HepG2 (cell line): ENCODE data around the gene SHC1. TPM values are rescaled to one million over a fixed set of nuclear protein-coding genes. Genes with fewer than 3 reads are reported as not detected.

Source experiments
- BCLAF1 ChIP-seq: fragments of 450-650 bp; IDR thresholded peaks from 2 replicates; pipeline ENCODE4 v1.6.1; 2017; ENCODE audit warnings: mild to moderate bottlenecking
- CREM ChIP-seq, 2 experiments: sonication (generic) in 1 of 2; formaldehyde crosslinking in 1 of 2; IDR thresholded peaks; 2 replicates each; pipeline versions ENCODE4 v1.4.0 to v1.6.1; 2016 to 2020; ENCODE audit warnings: antibody characterized with exemption in 1 of 2, mild to moderate bottlenecking in 1 of 2, missing genetic modification reagents in 1 of 2
- DPF2 ChIP-seq: sonication (generic); formaldehyde crosslinking; IDR thresholded peaks from 2 replicates; pipeline ENCODE4 v1.4.0; 2020; ENCODE audit warnings: mild to moderate bottlenecking, low read depth, missing genetic modification reagents, borderline replicate concordance
- EED ChIP-seq: sonication (generic); formaldehyde crosslinking; IDR thresholded peaks from 2 replicates; pipeline ENCODE4 v1.5.0; 2020; ENCODE audit warnings: mild to moderate bottlenecking, missing genetic modification reagents
- HHEX ChIP-seq: IDR thresholded peaks from 2 replicates; pipeline ENCODE4 v1.6.1; 2016; ENCODE audit warnings: control low read depth
- HMG20A ChIP-seq: IDR thresholded peaks from 2 replicates; pipeline ENCODE4 v1.6.1; 2016; ENCODE audit warnings: borderline replicate concordance
- JDP2 ChIP-seq: sonication (generic); formaldehyde crosslinking; IDR thresholded peaks from 2 replicates; pipeline ENCODE4 v1.8.1; 2022; ENCODE audit warnings: missing genetic modification reagents, borderline replicate concordance
- KDM5A ChIP-seq: fragments of 200-600 bp; sonication (generic); IDR thresholded peaks from 2 replicates; pipeline ENCODE4 v1.7.0; 2018; ENCODE audit warnings: antibody characterized with exemption, mild to moderate bottlenecking, low read length, borderline replicate concordance
- KDM5B ChIP-seq: sonication (generic); formaldehyde crosslinking; IDR thresholded peaks from 2 replicates; pipeline ENCODE4 v1.4.0; 2020; ENCODE audit warnings: missing genetic modification reagents, mild to moderate bottlenecking, borderline replicate concordance
- KMT2B ChIP-seq: IDR thresholded peaks from 2 replicates; pipeline ENCODE4 v1.6.1; 2016; ENCODE audit warnings: missing genetic modification reagents, missing compliant biosample characterization
- NFKBIZ ChIP-seq: IDR thresholded peaks from 2 replicates; pipeline ENCODE4 v1.6.1; 2018; ENCODE audit warnings: missing genetic modification reagents, missing compliant biosample characterization
- PCBP2 ChIP-seq: fragments of 200-400 bp; formaldehyde crosslinking; optimal IDR thresholded peaks from 2 replicates; pipeline ENCODE3; 2018; ENCODE audit warnings: low read length, low read depth; ENCODE audit not compliant: poor library complexity, severe bottlenecking
- RCOR2 ChIP-seq: IDR thresholded peaks from 2 replicates; pipeline ENCODE4 v1.6.1; 2016; ENCODE audit warnings: missing biosample characterization, missing genetic modification reagents
- THRA ChIP-seq: sonication (generic); formaldehyde crosslinking; IDR thresholded peaks from 2 replicates; pipeline ENCODE4 v1.4.0; 2020; ENCODE audit warnings: missing genetic modification reagents, borderline replicate concordance
- ZNF138 ChIP-seq: sonication (generic); formaldehyde crosslinking; IDR thresholded peaks from 2 replicates; pipeline ENCODE4 v1.5.0; 2020; ENCODE audit warnings: mild to moderate bottlenecking, low read depth, missing genetic modification reagents
- ZNF280D ChIP-seq: sonication (generic); formaldehyde crosslinking; IDR thresholded peaks from 2 replicates; pipeline ENCODE4 v1.5.1; 2020; ENCODE audit warnings: mild to moderate bottlenecking, missing genetic modification reagents
- ZNF570 ChIP-seq: sonication (generic); formaldehyde crosslinking; IDR thresholded peaks from 2 replicates; pipeline ENCODE4 v1.4.0; 2020; ENCODE audit warnings: mild to moderate bottlenecking, missing genetic modification reagents, borderline replicate concordance
- ZNF576 ChIP-seq: sonication (generic); formaldehyde crosslinking; IDR thresholded peaks from 2 replicates; pipeline ENCODE4 v1.4.0; 2020; ENCODE audit warnings: mild to moderate bottlenecking, missing genetic modification reagents
- ZNF577 ChIP-seq: sonication (generic); formaldehyde crosslinking; IDR thresholded peaks from 2 replicates; pipeline ENCODE4 v1.4.0; 2020; ENCODE audit warnings: mild to moderate bottlenecking, low read depth, missing genetic modification reagents, borderline replicate concordance
- ZNF597 ChIP-seq: sonication (generic); formaldehyde crosslinking; IDR thresholded peaks from 2 replicates; pipeline ENCODE4 v1.5.0; 2020; ENCODE audit warnings: missing genetic modification reagents
- polyA plus RNA-seq, 8 experiments: library from polyadenylated mRNA; depleted of rRNA in 3 of 8; stranded (reverse) in 7 of 8; unstranded in 1 of 8; fragments of >200 nt; fragmentation: Illumina TruSeq in 4 of 8; extraction: Trizol in 4 of 8; gene quantifications; 2 replicates each; pipeline versions ENCODE4 v1.2.1 to v1.2.3, GENCODE V29; 2011 to 2016; ENCODE audit warnings: low read depth in 4 of 8, missing spikeins in 1 of 8, mixed read lengths in 1 of 8; ENCODE audit not compliant: insufficient read depth in 1 of 8
- total RNA-seq, 5 experiments: library from RNA; depleted of rRNA; stranded (reverse); fragments of >200 nt; fragmentation: Illumina TruSeq; extraction: Trizol; gene quantifications; 2 replicates each; pipeline ENCODE4 v1.2.3, GENCODE V29; 2016; ENCODE audit warnings: low read depth in 1 of 5

SHC1 gene
- total and polyA plus RNA-seq, 2 of the 13 experiments (the other 11 are each of a cell fraction or from before 2014, with no cell fraction given), result 52.0 to 137 TPM

- TF ChIP-seq ZNF280D (CRISPR knock-in tag) (no peak), JDP2 (CRISPR knock-in tag) (no peak), ZNF597 (no peak), ZNF577 (no peak), RCOR2 (CRISPR knock-in tag) (no peak), DPF2 (CRISPR knock-in tag) (no peak), KDM5B (CRISPR knock-in tag) (no peak), HHEX (no peak), ZNF570 (CRISPR knock-in tag) (no peak), HMG20A (CRISPR knock-in tag) (no peak), KDM5A (peak; percentile 44; the same call in 1 of the 2 replicates), KMT2B (CRISPR knock-in tag) (no peak), CREM (IDR thresholded peaks at IDR 0.05) (peak; percentile 25; the same call in 1 of the 2 replicates), CREM (CRISPR knock-in tag; IDR thresholded peaks at IDR 0.05) (no peak), BCLAF1 (no peak), NFKBIZ (CRISPR knock-in tag) (no peak), THRA (CRISPR knock-in tag) (no peak), PCBP2 (no peak), ZNF138 (no peak), ZNF576 (CRISPR knock-in tag) (no peak), EED (no peak)
Measured at GRCh38 chr1:154955718-154956543, 14.6 kb downstream of the SHC1 start, which contains the start of gene PBXIP1 (continued).
